Measurements from ENCODE around the gene B9D1.
A peak's percentile ranks its signal among the peaks of the same experiment; 100 is the strongest.

The B9D1 gene

DNA sequence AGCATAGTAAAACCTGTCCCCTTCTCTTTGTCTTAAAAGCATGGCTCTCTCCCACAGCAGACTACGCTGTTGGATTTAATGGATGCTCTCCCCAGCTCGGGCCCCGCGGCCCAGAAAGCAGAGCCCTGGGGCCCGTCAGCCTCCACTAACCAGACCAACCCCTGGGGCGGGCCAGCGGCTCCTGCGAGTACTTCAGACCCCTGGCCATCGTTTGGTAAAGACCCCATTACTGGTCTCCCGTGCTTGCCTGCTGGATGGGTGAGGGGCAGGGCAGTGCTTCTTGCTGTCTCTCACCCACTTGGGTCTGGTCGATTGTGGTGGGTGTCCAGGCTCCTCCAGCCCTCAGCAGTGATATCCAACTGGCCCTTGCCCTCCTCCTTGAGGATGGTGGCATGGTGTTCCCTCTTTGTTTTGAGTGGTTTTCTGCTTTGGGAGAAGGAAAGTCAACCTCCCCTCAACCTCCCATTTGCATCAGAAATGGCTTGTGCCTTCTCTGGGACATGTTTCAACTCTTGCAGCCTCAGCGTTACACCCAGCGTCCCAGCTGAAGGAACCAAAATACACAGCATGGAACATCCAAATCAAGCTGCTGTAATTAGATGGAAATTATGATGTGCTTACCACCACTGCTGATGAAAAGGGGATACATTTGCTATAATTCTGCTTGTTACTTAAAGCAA, 49.3 kb downstream of the B9D1 start:
- no peaks in the 10 kb centered on the region for H3K9me3 ChIP-seq (ENCODE audit: insufficient read depth, low read length, severe bottlenecking)
- H3K27ac ChIP-seq (ENCODE audit: low read length): no peak overlapping the region
- ATAC-seq (ENCODE audit: insufficient read depth, low read depth): no peak
- no peak overlapping the region for H3K4me2 ChIP-seq (ENCODE audit: insufficient read depth, low read length)
- TF ChIP-seq, protein P1, sequence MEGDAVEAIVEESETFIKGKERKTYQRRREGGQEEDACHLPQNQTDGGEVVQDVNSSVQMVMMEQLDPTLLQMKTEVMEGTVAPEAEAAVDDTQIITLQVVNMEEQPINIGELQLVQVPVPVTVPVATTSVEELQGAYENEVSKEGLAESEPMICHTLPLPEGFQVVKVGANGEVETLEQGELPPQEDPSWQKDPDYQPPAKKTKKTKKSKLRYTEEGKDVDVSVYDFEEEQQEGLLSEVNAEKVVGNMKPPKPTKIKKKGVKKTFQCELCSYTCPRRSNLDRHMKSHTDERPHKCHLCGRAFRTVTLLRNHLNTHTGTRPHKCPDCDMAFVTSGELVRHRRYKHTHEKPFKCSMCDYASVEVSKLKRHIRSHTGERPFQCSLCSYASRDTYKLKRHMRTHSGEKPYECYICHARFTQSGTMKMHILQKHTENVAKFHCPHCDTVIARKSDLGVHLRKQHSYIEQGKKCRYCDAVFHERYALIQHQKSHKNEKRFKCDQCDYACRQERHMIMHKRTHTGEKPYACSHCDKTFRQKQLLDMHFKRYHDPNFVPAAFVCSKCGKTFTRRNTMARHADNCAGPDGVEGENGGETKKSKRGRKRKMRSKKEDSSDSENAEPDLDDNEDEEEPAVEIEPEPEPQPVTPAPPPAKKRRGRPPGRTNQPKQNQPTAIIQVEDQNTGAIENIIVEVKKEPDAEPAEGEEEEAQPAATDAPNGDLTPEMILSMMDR (IDR thresholded peaks at IDR 0.05; ENCODE audit: borderline replicate concordance, extremely low read depth, low read length, poor library complexity, severe bottlenecking): no peak
- TF ChIP-seq EZH2 (IDR thresholded peaks at IDR 0.05; ENCODE audit: borderline replicate concordance, low read depth, low read length, severe bottlenecking): no peak
- peaks cover 40% of the 10 kb centered on the region for H4K20me1 ChIP-seq (ENCODE audit: insufficient read depth, low read length)
- DNase-seq: no peak
- H3K79me2 ChIP-seq (ENCODE audit: insufficient read depth, low read length): no peaks in the 10 kb centered on the region
- H3K27me3 ChIP-seq (ENCODE audit: insufficient read depth, low read length, poor library complexity): peaks cover 65% of the 10 kb centered on the region
- H3K4me3 ChIP-seq (ENCODE audit: low read depth in 1 of 2, low read length in 2 of 2): no peak overlapping the region
- H2AFZ ChIP-seq (ENCODE audit: low read depth, low read length): no peak overlapping the region
- H3K9ac ChIP-seq (ENCODE audit: low read depth, low read length): no peak overlapping the region
- no peaks in the 10 kb centered on the region for H3K36me3 ChIP-seq (ENCODE audit: insufficient read depth, low read length)
- no peaks in the 10 kb centered on the region for H3K4me1 ChIP-seq (ENCODE audit: insufficient read depth, low read length)

DNA sequence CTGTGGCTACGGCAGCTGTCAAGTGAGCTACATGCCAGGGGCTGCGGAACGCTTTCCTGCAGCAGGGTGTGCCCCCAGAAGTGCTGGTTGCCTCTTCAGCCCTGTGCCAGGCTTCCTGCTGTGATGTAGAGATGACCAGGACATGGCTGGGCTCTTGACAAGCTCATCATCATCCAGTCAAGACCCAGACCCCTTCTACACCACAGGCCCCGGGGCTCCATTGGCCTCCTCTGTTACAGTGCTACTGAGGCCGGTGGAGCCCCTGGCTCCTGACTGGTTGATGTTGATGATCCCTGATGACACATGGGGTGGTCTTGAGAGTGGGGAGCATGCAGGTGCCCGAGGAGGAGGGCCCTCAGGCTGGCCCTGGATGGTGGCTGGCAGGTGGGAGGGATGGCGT, 50.1 kb downstream of the B9D1 start:
- H3K4me3 ChIP-seq (ENCODE audit: low read depth in 1 of 2, low read length in 2 of 2): no peak overlapping the region
- no peak for TF ChIP-seq EZH2 (IDR thresholded peaks at IDR 0.05; ENCODE audit: borderline replicate concordance, low read depth, low read length, severe bottlenecking)
- TF ChIP-seq, protein P1 (IDR thresholded peaks at IDR 0.05; ENCODE audit: borderline replicate concordance, extremely low read depth, low read length, poor library complexity, severe bottlenecking): no peak
- no peak overlapping the region for H3K4me2 ChIP-seq (ENCODE audit: insufficient read depth, low read length)
- no peaks in the 10 kb centered on the region for H3K79me2 ChIP-seq (ENCODE audit: insufficient read depth, low read length)
- ATAC-seq (ENCODE audit: insufficient read depth, low read depth) (no peak), DNase-seq (no peak)
- no peaks in the 10 kb centered on the region for H3K36me3 ChIP-seq (ENCODE audit: insufficient read depth, low read length)
- peaks cover 59% of the 10 kb centered on the region for H3K27me3 ChIP-seq (ENCODE audit: insufficient read depth, low read length, poor library complexity)
- peaks cover 5% of the 10 kb centered on the region; the same call in 1 of the 2 replicates for H3K4me1 ChIP-seq (ENCODE audit: insufficient read depth, low read length)
- no peak overlapping the region for H3K27ac ChIP-seq (ENCODE audit: low read length)
- H3K9me3 ChIP-seq (ENCODE audit: insufficient read depth, low read length, severe bottlenecking): no peaks in the 10 kb centered on the region
- H2AFZ ChIP-seq (ENCODE audit: low read depth, low read length): no peak overlapping the region
- H3K9ac ChIP-seq (ENCODE audit: low read depth, low read length): no peak overlapping the region
- peaks cover 38% of the 10 kb centered on the region for H4K20me1 ChIP-seq (ENCODE audit: insufficient read depth, low read length)

DNA sequence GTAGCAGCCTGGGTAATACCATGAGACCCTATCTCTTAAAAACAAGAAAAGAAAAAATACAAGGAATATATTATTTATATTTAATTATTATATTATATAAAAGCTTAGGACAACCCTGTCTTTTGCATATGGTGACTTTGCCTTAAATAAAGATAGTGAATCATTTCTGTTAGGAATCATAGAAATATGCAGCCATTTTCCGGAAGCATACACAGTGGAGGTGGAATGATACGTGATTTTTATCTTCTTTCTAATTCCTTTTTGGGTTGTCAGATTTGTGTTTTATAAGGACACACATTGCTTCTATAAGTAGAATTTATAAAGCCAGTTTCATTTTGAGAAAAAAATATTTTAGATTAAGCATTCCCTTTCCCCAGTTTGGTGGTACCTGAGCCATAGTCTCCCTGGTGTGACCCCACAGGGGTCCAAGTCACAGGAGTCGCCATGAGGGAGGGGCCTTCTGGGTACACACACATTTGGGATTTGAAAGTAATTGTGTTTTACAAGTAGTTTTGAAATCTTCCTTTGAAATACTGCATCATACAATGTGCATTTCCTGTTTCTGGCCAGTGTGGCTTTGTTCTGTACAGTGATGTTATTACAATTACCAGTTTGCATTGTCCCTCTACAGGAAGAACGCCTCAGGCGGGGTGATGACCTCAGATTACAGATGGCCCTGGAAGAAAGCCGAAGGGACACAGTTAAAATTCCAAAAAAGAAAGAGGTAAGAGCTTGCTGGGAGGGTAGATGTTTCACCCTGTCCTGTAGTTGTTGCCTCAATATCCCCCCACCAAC, 50.9 kb downstream of the B9D1 start:
- Histone ChIP-seq H3K4me2 (ENCODE audit: insufficient read depth, low read length) (no peak overlapping the region), H3K9ac (ENCODE audit: low read depth, low read length) (no peak overlapping the region), H3K27ac (ENCODE audit: low read length) (no peak overlapping the region), H4K20me1 (ENCODE audit: insufficient read depth, low read length) (peaks cover 37% of the 10 kb centered on the region), H3K36me3 (ENCODE audit: insufficient read depth, low read length) (no peaks in the 10 kb centered on the region), H2AFZ (ENCODE audit: low read depth, low read length) (no peak overlapping the region), H3K79me2 (ENCODE audit: insufficient read depth, low read length) (no peaks in the 10 kb centered on the region), H3K9me3 (ENCODE audit: insufficient read depth, low read length, severe bottlenecking) (no peaks in the 10 kb centered on the region), H3K4me3 (ENCODE audit: low read depth in 1 of 2, low read length in 2 of 2) (no peak overlapping the region), H3K4me1 (ENCODE audit: insufficient read depth, low read length) (peaks cover 13% of the 10 kb centered on the region), H3K27me3 (ENCODE audit: insufficient read depth, low read length, poor library complexity) (peaks cover 51% of the 10 kb centered on the region)
- no peak for DNase-seq
- no peak for ATAC-seq (ENCODE audit: insufficient read depth, low read depth)
- TF ChIP-seq EZH2 (IDR thresholded peaks at IDR 0.05; ENCODE audit: borderline replicate concordance, low read depth, low read length, severe bottlenecking): peak; percentile 71
- TF ChIP-seq, protein P1 (IDR thresholded peaks at IDR 0.05; ENCODE audit: borderline replicate concordance, extremely low read depth, low read length, poor library complexity, severe bottlenecking): no peak
